IMR-90 (cell line): ENCODE data around the gene DDX54. TPM values are rescaled to one million over a fixed set of nuclear protein-coding genes. Genes with fewer than 3 reads are reported as not detected.

Experiments
- ATAC-seq: fragments of 200-7000 bp; cut with Tn5 transposase; 2 replicates; pipeline ENCODE4 v1.9.1; 2020; ENCODE audit warnings: low read depth, mild to moderate bottlenecking, moderate library complexity
- BruUV-seq: library from RNA; stranded (reverse); fragments of 400-500 nt; replicated peaks from 2 replicates; lab custom pipeline; 2021; lab: Mats Ljungman, UMichigan
- CTCF ChIA-PET: fragments of 300-600 bp; formaldehyde crosslinking; extraction: SDS; loops from one replicate; lab custom pipeline; 2021; ENCODE audit warnings: antibody characterized with exemption; lab: Yijun Ruan, JAX
- POLR2A ChIA-PET: fragments of 300-600 bp; sonication (Branson Sonifier 250); formaldehyde crosslinking; loops from one replicate; lab custom pipeline; 2022; ENCODE audit warnings: antibody characterized with exemption; ENCODE audit not compliant: unreplicated experiment; lab: Charles Lee
- DNase-seq: peaks from one replicate; pipeline ENCODE4 v3.0.0; 2013
- H2AFZ ChIP-seq: replicated peaks from 2 replicates; pipeline ENCODE3; 2013; ENCODE audit warnings: low read length, mild to moderate bottlenecking; ENCODE audit not compliant: poor library complexity
- H2AK5ac ChIP-seq: 2 replicates; pipeline ENCODE4 v1.6.1; 2013; ENCODE audit warnings: low read depth, low read length, inconsistent platforms
- H2AK9ac ChIP-seq: replicated peaks from 2 replicates; pipeline ENCODE3; 2013; ENCODE audit warnings: mild to moderate bottlenecking, low read depth, low read length, moderate library complexity; ENCODE audit not compliant: poor library complexity
- H2BK120ac ChIP-seq: 2 replicates; pipeline ENCODE4 v1.6.1; 2013; ENCODE audit warnings: low read depth, low read length, inconsistent platforms
- H2BK15ac ChIP-seq: 3 replicates; pipeline ENCODE4 v1.6.1; 2013; ENCODE audit warnings: low read depth, low read length, inconsistent platforms
- H2BK20ac ChIP-seq: 2 replicates; pipeline ENCODE4 v1.6.1; 2013; ENCODE audit warnings: low read depth, mild to moderate bottlenecking, inconsistent platforms, low read length, moderate library complexity
- H2BK5ac ChIP-seq: 2 replicates; pipeline ENCODE4 v1.6.1; 2013; ENCODE audit warnings: mild to moderate bottlenecking, low read depth, low read length, inconsistent platforms; ENCODE audit not compliant: poor library complexity, severe bottlenecking
- H3K14ac ChIP-seq: replicated peaks from 2 replicates; pipeline ENCODE4 v1.6.1; 2013; ENCODE audit warnings: low read depth, low read length, inconsistent platforms
- H3K18ac ChIP-seq: 2 replicates; pipeline ENCODE4 v1.6.1; 2013; ENCODE audit warnings: low read depth, low read length, control low read depth
- H3K23ac ChIP-seq: 2 replicates; pipeline ENCODE4 v1.6.1; 2013; ENCODE audit warnings: low read depth, low read length, inconsistent platforms
- H3K27ac ChIP-seq: 2 replicates; pipeline ENCODE4 v1.5.1; 2013; ENCODE audit warnings: mild to moderate bottlenecking, control low read depth, low read length; ENCODE audit not compliant: insufficient read depth
- H3K27me3 ChIP-seq: 2 replicates; pipeline ENCODE4 v1.6.1; 2013; ENCODE audit warnings: low read length; ENCODE audit not compliant: control insufficient read depth, insufficient read depth
- H3K36me3 ChIP-seq: 2 replicates; pipeline ENCODE4 v1.6.1; 2013; ENCODE audit warnings: low read length, mixed read lengths; ENCODE audit not compliant: control insufficient read depth, insufficient read depth
- H3K4ac ChIP-seq: 2 replicates; pipeline ENCODE4 v1.6.1; 2013; ENCODE audit warnings: low read depth, low read length, inconsistent platforms
- H3K4me1 ChIP-seq: 2 replicates; pipeline ENCODE4 v1.6.1; 2013; ENCODE audit warnings: low read length, mixed read lengths; ENCODE audit not compliant: control insufficient read depth, insufficient read depth
- H3K4me2 ChIP-seq: 2 replicates; pipeline ENCODE4 v1.6.1; 2013; ENCODE audit warnings: low read depth, mild to moderate bottlenecking, control low read depth, low read length, moderate library complexity
- H3K4me3 ChIP-seq: 2 replicates; pipeline ENCODE4 v1.5.1; 2013; ENCODE audit warnings: low read depth, mild to moderate bottlenecking, control low read depth, low read length, moderate library complexity; ENCODE audit not compliant: insufficient read depth
- H3K56ac ChIP-seq: 2 replicates; pipeline ENCODE4 v1.6.1; 2013; ENCODE audit warnings: low read length, inconsistent platforms; ENCODE audit not compliant: insufficient read depth; ENCODE audit errors: extremely low read depth
- H3K79me1 ChIP-seq, 2 experiments: 2 replicates each; pipeline ENCODE4 v1.6.1; 2013; ENCODE audit warnings: low read length in 2 of 2, inconsistent platforms in 1 of 2, low read depth in 1 of 2
- H3K9ac ChIP-seq: 2 replicates; pipeline ENCODE4 v1.6.1; 2013; ENCODE audit warnings: low read depth, low read length, control low read depth
- H3K9me1 ChIP-seq: 2 replicates; pipeline ENCODE4 v1.6.1; 2013; ENCODE audit warnings: low read length, inconsistent platforms; ENCODE audit not compliant: insufficient read depth
- H3K9me3 ChIP-seq: 2 replicates; pipeline ENCODE4 v1.6.1; 2013; ENCODE audit warnings: low read length; ENCODE audit not compliant: control insufficient read depth, insufficient read depth
- H4K20me1 ChIP-seq: 2 replicates; pipeline ENCODE4 v1.6.1; 2013; ENCODE audit warnings: low read length, inconsistent platforms; ENCODE audit not compliant: insufficient read depth
- H4K5ac ChIP-seq: 2 replicates; pipeline ENCODE4 v1.6.1; 2013; ENCODE audit warnings: mild to moderate bottlenecking, low read depth, low read length, control low read depth
- H4K8ac ChIP-seq, 2 experiments: 2 replicates each; pipeline ENCODE4 v1.6.1; 2013; ENCODE audit warnings: low read depth in 2 of 2, low read length in 2 of 2, control low read depth in 1 of 2, inconsistent platforms in 1 of 2
- H4K91ac ChIP-seq: 2 replicates; pipeline ENCODE4 v1.6.1; 2013; ENCODE audit warnings: low read depth, low read length, inconsistent platforms; ENCODE audit not compliant: insufficient read depth
- CHD1 ChIP-seq: IDR thresholded peaks from 2 replicates; pipeline ENCODE4 v1.6.1; 2012; ENCODE audit warnings: low read depth, low read length, improper control_type of control experiment
- FOS ChIP-seq: fragments of 150-350 bp; IDR thresholded peaks from 2 replicates; pipeline ENCODE4 v1.6.1; 2016; ENCODE audit warnings: low read depth, low read length
- MAZ ChIP-seq: IDR thresholded peaks from 2 replicates; pipeline ENCODE4 v1.6.1; 2012; ENCODE audit warnings: low read depth, mild to moderate bottlenecking, low read length, improper control_type of control experiment, moderate library complexity, borderline replicate concordance
- RCOR1 ChIP-seq: IDR thresholded peaks from 2 replicates; pipeline ENCODE4 v1.6.1; 2012; ENCODE audit warnings: mild to moderate bottlenecking, low read length, improper control_type of control experiment; ENCODE audit not compliant: insufficient replicate concordance
- SMC3 ChIP-seq: fragments of 150-350 bp; IDR thresholded peaks from 2 replicates; pipeline ENCODE4 v1.6.1; 2016; ENCODE audit warnings: low read depth, mild to moderate bottlenecking, antibody characterized with exemption, low read length, moderate library complexity
- WGBS, 2 experiments: methylation state at CpG; one replicate each; pipeline versions ENCODE4 v1.1.5 to v1.1.7; 2013; ENCODE audit warnings: missing lambda C conversion rate in 2 of 2; ENCODE audit not compliant: insufficient read length in 1 of 2; ENCODE audit errors: extremely low coverage in 2 of 2; 5-methylcytosine and 5-hydroxymethylcytosine counted together
- dilution Hi-C: fragments of 300-500 bp; cut with HindIII; formaldehyde crosslinking; loops from one replicate; pipeline ENCODE4 v1.14.3; 2018; ENCODE audit warnings: low sequenced_read_pairs; ENCODE audit not compliant: unreplicated experiment
- in situ Hi-C: fragments of 300-500 bp; cut with MboI; formaldehyde crosslinking; loops from 3 replicates; pipeline ENCODE4 v1.14.3; 2019; ENCODE audit warnings: low sequenced_read_pairs, inconsistent platforms, mixed read lengths
- intact Hi-C: fragments of 100-400 bp; cut with micrococcal nuclease; formaldehyde crosslinking; loops from 2 replicates; pipeline ENCODE4 v1.10.0; 2022
- polyA plus RNA-seq, 3 experiments: library from polyadenylated mRNA; depleted of rRNA; stranded (reverse); fragments of >200 nt; gene quantifications; 2 replicates each; pipeline ENCODE4 v1.2.3, GENCODE V29; 2012; ENCODE audit warnings: low replicate concordance in 1 of 3
- total RNA-seq: library from RNA; depleted of rRNA; stranded (reverse); fragments of >200 nt; gene quantifications from 2 replicates; pipeline ENCODE4 v1.2.3, GENCODE V29; 2012
- TF ChIP-seq, protein P1 (sequence below): fragments of 150-350 bp; IDR thresholded peaks from 2 replicates; pipeline ENCODE4 v1.6.1; 2017; ENCODE audit warnings: mild to moderate bottlenecking, antibody characterized with exemption, low read length, low read depth

DDX54 gene
- total and polyA plus RNA-seq, 2 of the 4 experiments (the other 2 are of a cell fraction), result 23.8 to 47.5 TPM

DNA sequence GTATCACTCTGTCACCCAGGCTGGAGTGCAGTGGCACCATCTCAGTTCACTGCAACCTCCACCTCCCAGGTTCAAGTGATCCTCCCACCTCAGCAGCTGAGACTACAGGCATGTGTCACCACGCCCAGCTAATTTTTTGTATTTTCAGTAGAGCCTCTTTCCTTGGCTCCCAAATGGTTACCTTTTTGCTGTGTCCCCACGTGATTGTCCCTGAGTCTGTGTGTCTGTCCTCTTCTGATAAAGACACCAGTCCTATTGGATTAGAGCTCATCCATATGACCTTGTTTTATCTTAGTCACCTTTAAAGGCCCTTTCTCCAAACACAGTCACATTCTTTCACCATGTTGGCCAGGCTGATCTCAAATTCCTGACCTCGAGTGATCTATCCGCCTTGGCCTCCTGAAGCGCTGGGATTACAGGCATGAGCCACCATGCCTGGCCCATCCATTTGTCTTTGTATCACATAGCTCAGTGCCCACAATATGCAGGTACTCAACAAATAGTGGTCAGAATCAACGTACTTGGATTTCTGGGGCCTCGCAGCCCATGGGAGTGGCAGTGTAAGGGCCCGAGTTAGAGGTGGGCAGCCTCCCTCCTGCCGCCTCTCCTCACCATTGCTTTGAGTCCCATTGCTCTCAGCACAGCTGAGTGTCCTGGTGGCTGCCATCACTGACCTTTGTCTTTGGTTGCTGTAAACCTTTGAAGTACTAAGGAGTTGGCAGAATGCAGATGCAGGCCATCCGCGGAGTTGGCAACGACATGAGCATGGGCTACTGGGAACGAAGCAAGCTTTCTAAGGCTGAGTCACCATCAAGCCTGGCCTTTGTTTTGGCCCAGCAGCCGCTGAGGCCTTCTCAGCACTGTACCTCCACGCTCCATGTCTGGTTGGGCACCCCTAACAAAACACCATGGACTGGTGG is 45.3 kb upstream of the DDX54 start:
- no peaks in the 10 kb centered on the region for H3K79me1 ChIP-seq
- peak overlapping the region; percentile 87 for H2BK20ac ChIP-seq
- H4K20me1 ChIP-seq, result no peaks in the 10 kb centered on the region
- H3K18ac ChIP-seq, result no peak overlapping the region
- peak overlapping the region; percentile 82 for H3K4ac ChIP-seq
- H4K8ac ChIP-seq, result peak overlapping the region; percentile 72 to 81
- no peak for TF ChIP-seq MAZ
- TF ChIP-seq SMC3, result no peak
- TF ChIP-seq RCOR1, result no peak
- TF ChIP-seq FOS, result no peak
- TF ChIP-seq, protein P1, sequence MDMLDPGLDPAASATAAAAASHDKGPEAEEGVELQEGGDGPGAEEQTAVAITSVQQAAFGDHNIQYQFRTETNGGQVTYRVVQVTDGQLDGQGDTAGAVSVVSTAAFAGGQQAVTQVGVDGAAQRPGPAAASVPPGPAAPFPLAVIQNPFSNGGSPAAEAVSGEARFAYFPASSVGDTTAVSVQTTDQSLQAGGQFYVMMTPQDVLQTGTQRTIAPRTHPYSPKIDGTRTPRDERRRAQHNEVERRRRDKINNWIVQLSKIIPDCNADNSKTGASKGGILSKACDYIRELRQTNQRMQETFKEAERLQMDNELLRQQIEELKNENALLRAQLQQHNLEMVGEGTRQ, result no peak
- no peak for TF ChIP-seq CHD1
- no peak for DNase-seq
- no peak overlapping the region for H2BK5ac ChIP-seq
- H4K91ac ChIP-seq, result no peak overlapping the region
- dilution Hi-C loops (no loop called here), intact Hi-C loops (no loop called here), in situ Hi-C loops (no loop called here)
- 0 out of 2 replicates have a peak overlapping the region, but pooled peaks have one; percentile 47 for H3K23ac ChIP-seq
- H2AK9ac ChIP-seq, result peak overlapping the region; percentile 44
- peaks cover 7% of the 10 kb centered on the region for H3K4me1 ChIP-seq
- peak overlapping the region; percentile 79 for H2BK120ac ChIP-seq
- ATAC-seq, result no peak
- H4K5ac ChIP-seq, result no peak overlapping the region
- 89% methylated on average over 5 of the region's 15 CpGs; no CpG with 5 or more reads in 1 of the 2 experiments for WGBS, 2 experiments
- H2AK5ac ChIP-seq, result peak overlapping the region; percentile 95
- H3K9ac ChIP-seq, result no peak overlapping the region
- H3K27ac ChIP-seq, result peak overlapping the region; percentile 30; the same call in 1 of the 2 replicates
- H3K14ac ChIP-seq, result peak overlapping the region; percentile 83; the same call in 1 of the 2 replicates
- peak overlapping the region; percentile 77; the same call in 2 of the 3 replicates for H2BK15ac ChIP-seq
- BruUV-seq, result no TSS peak
- POLR2A ChIA-PET, result no interaction called here
- no peak overlapping the region for H3K56ac ChIP-seq
- no peak overlapping the region for H3K4me2 ChIP-seq
- H3K36me3 ChIP-seq, result peaks cover 37% of the 10 kb centered on the region
- H3K9me1 ChIP-seq, result peaks cover 11% of the 10 kb centered on the region; the same call in 1 of the 2 replicates
- CTCF ChIA-PET, result no interaction called here
- H2AFZ ChIP-seq, result no peak overlapping the region
- H3K9me3 ChIP-seq, result peaks cover 4% of the 10 kb centered on the region
- no peaks in the 10 kb centered on the region for H3K27me3 ChIP-seq
- H3K4me3 ChIP-seq, result no peak overlapping the region
